Activated naive CD4-positive, alpha-beta T cell treated with anti-CD3 and anti-CD28 coated beads for 36 hours (primary cell): Measurements from ENCODE around the gene CACNA2D3. TPM values are rescaled to one million over a fixed set of nuclear protein-coding genes. Genes with fewer than 3 reads are reported as not detected.

Source experiments
- CTCF ChIA-PET: fragments of 350-600 bp; sonication (Branson Sonifier 250); formaldehyde crosslinking; loops from one replicate; lab custom pipeline; 2021; ENCODE audit warnings: antibody characterized with exemption; lab: Charles Lee
- DNase-seq: peaks from one replicate; pipeline ENCODE4 v3.0.0-alpha.2; 2020
- H3K27ac Mint-ChIP-seq: one replicate; pipeline ENCODE4 v1.8.0; 2021; ENCODE audit warnings: mild to moderate bottlenecking, mixed read lengths
- H3K27me3 Mint-ChIP-seq: one replicate; pipeline ENCODE4 v1.8.0; 2021; ENCODE audit warnings: low read depth, mixed read lengths
- H3K36me3 Mint-ChIP-seq: one replicate; pipeline ENCODE4 v1.8.0; 2021; ENCODE audit warnings: low read depth, mixed read lengths
- H3K4me1 Mint-ChIP-seq: one replicate; pipeline ENCODE4 v1.8.0; 2021; ENCODE audit warnings: low read depth, mixed read lengths
- H3K4me3 Mint-ChIP-seq: one replicate; pipeline ENCODE4 v1.8.0; 2021; ENCODE audit warnings: mild to moderate bottlenecking, moderate library complexity, mixed read lengths
- H3K9me3 Mint-ChIP-seq: one replicate; pipeline ENCODE4 v1.8.0; 2021; ENCODE audit warnings: mixed read lengths
- intact Hi-C: fragments of 100-400 bp; cut with micrococcal nuclease; formaldehyde crosslinking; loops from one replicate; pipeline ENCODE4 v1.15.1; 2023
- total RNA-seq, 2 experiments: library from RNA; stranded (reverse); gene quantifications; one replicate each; pipeline ENCODE4 v1.2.3, GENCODE V29; 2021

The CACNA2D3 gene
- total RNA-seq, 2 experiments from 2014 or later = not detected

- Mint-ChIP-seq H3K36me3 (no peaks in the 10 kb centered on the region), H3K4me3 (no peak overlapping the region), H3K9me3 (peaks cover 2% of the 10 kb centered on the region), H3K4me1 (no peaks in the 10 kb centered on the region), H3K27me3 (no peaks in the 10 kb centered on the region), H3K27ac (no peak overlapping the region)
- intact Hi-C loops = no loop called here
- CTCF ChIA-PET = no interaction called here
- no peak for DNase-seq
Observed at GRCh38 chr3:54243056-54243931, 120.9 kb downstream of the CACNA2D3 start.

- no peaks in the 10 kb centered on the region for H3K27me3 Mint-ChIP-seq
- no peaks in the 10 kb centered on the region for H3K4me1 Mint-ChIP-seq
- DNase-seq = no peak
- no peaks in the 10 kb centered on the region for H3K36me3 Mint-ChIP-seq
- intact Hi-C loops = no loop called here
- H3K27ac Mint-ChIP-seq = no peak overlapping the region
- no peak overlapping the region for H3K4me3 Mint-ChIP-seq
- H3K9me3 Mint-ChIP-seq = peaks cover 2% of the 10 kb centered on the region
- CTCF ChIA-PET = no interaction called here
Observed at GRCh38 chr3:54243960-54244682, 121.8 kb downstream of the CACNA2D3 start.

GRCh38 chr3:54251705-54252104, 129.4 kb downstream of the CACNA2D3 start:
- H3K4me1 Mint-ChIP-seq = no peaks in the 10 kb centered on the region
- CTCF ChIA-PET = no interaction called here
- no peaks in the 10 kb centered on the region for H3K36me3 Mint-ChIP-seq
- DNase-seq = no peak
- H3K27ac Mint-ChIP-seq = no peak overlapping the region
- peaks cover 1% of the 10 kb centered on the region for H3K9me3 Mint-ChIP-seq
- H3K27me3 Mint-ChIP-seq = no peaks in the 10 kb centered on the region
- intact Hi-C loops = no loop called here
- no peak overlapping the region for H3K4me3 Mint-ChIP-seq

GRCh38 chr3:54257125-54257720, 134.9 kb downstream of the CACNA2D3 start:
- CTCF ChIA-PET = no interaction called here
- Mint-ChIP-seq H3K27me3 (no peaks in the 10 kb centered on the region), H3K9me3 (no peaks in the 10 kb centered on the region), H3K4me3 (no peak overlapping the region), H3K27ac (no peak overlapping the region), H3K36me3 (no peaks in the 10 kb centered on the region), H3K4me1 (no peaks in the 10 kb centered on the region)
- DNase-seq = no peak
- intact Hi-C loops = no loop called here

GRCh38 chr3:54259636-54260035, 137.3 kb downstream of the CACNA2D3 start:
- CTCF ChIA-PET = no interaction called here
- Mint-ChIP-seq H3K36me3 (no peaks in the 10 kb centered on the region), H3K4me3 (no peak overlapping the region), H3K4me1 (no peaks in the 10 kb centered on the region), H3K27ac (no peak overlapping the region), H3K9me3 (no peaks in the 10 kb centered on the region), H3K27me3 (peaks cover 2% of the 10 kb centered on the region)
- intact Hi-C loops = no loop called here
- DNase-seq = no peak

- intact Hi-C loops = no loop called here
- CTCF ChIA-PET = no interaction called here
- no peak for DNase-seq
- Mint-ChIP-seq H3K4me1 (no peaks in the 10 kb centered on the region), H3K36me3 (no peaks in the 10 kb centered on the region), H3K9me3 (no peaks in the 10 kb centered on the region), H3K27ac (no peak overlapping the region), H3K4me3 (no peak overlapping the region), H3K27me3 (peaks cover 2% of the 10 kb centered on the region)
Observed at GRCh38 chr3:54261141-54261540, 138.8 kb downstream of the CACNA2D3 start.

GRCh38 chr3:54262541-54262940, 140.2 kb downstream of the CACNA2D3 start:
- CTCF ChIA-PET = no interaction called here
- H3K36me3 Mint-ChIP-seq = no peaks in the 10 kb centered on the region

GRCh38 chr3:54262946-54263345, 140.6 kb downstream of the CACNA2D3 start:
- H3K4me1 Mint-ChIP-seq = no peaks in the 10 kb centered on the region
- H3K9me3 Mint-ChIP-seq = no peaks in the 10 kb centered on the region
- CTCF ChIA-PET = no interaction called here
- no peaks in the 10 kb centered on the region for H3K36me3 Mint-ChIP-seq
- H3K27me3 Mint-ChIP-seq = peaks cover 2% of the 10 kb centered on the region
- no peak overlapping the region for H3K27ac Mint-ChIP-seq
- H3K4me3 Mint-ChIP-seq = no peak overlapping the region
- no peak for DNase-seq
- intact Hi-C loops = no loop called here

More at GRCh38 chr3:54262541-54262940, 140.2 kb downstream of the CACNA2D3 start:
- Mint-ChIP-seq H3K9me3 (no peaks in the 10 kb centered on the region), H3K27me3 (peaks cover 2% of the 10 kb centered on the region), H3K27ac (no peak overlapping the region), H3K4me1 (no peaks in the 10 kb centered on the region), H3K4me3 (no peak overlapping the region)
- DNase-seq = no peak
- intact Hi-C loops = no loop called here

GRCh38 chr3:54264050-54264449, 141.7 kb downstream of the CACNA2D3 start:
- no peak for DNase-seq
- no peak overlapping the region for H3K4me3 Mint-ChIP-seq
- intact Hi-C loops = no loop called here
- CTCF ChIA-PET = no interaction called here
- no peaks in the 10 kb centered on the region for H3K36me3 Mint-ChIP-seq
- H3K27ac Mint-ChIP-seq = no peak overlapping the region
- peaks cover 2% of the 10 kb centered on the region for H3K27me3 Mint-ChIP-seq
- no peaks in the 10 kb centered on the region for H3K4me1 Mint-ChIP-seq
- H3K9me3 Mint-ChIP-seq = no peaks in the 10 kb centered on the region

- no peaks in the 10 kb centered on the region for H3K36me3 Mint-ChIP-seq
- CTCF ChIA-PET = no interaction called here
- DNase-seq = no peak
Observed at GRCh38 chr3:54270816-54271526, 148.6 kb downstream of the CACNA2D3 start.

GRCh38 chr3:54273791-54274190, 151.4 kb downstream of the CACNA2D3 start:
- no peaks in the 10 kb centered on the region for H3K9me3 Mint-ChIP-seq
- peaks cover 3% of the 10 kb centered on the region for H3K27me3 Mint-ChIP-seq
- no peaks in the 10 kb centered on the region for H3K36me3 Mint-ChIP-seq
- intact Hi-C loops = no loop called here
- CTCF ChIA-PET = no interaction called here
- no peaks in the 10 kb centered on the region for H3K4me1 Mint-ChIP-seq
- no peak for DNase-seq
- H3K4me3 Mint-ChIP-seq = no peak overlapping the region
- no peak overlapping the region for H3K27ac Mint-ChIP-seq

More at GRCh38 chr3:54270816-54271526, 148.6 kb downstream of the CACNA2D3 start:
- Mint-ChIP-seq H3K27me3 (peaks cover 3% of the 10 kb centered on the region), H3K27ac (no peak overlapping the region), H3K4me1 (no peaks in the 10 kb centered on the region), H3K4me3 (no peak overlapping the region), H3K9me3 (no peaks in the 10 kb centered on the region)
- intact Hi-C loops = no loop called here

GRCh38 chr3:54274607-54275006, 152.3 kb downstream of the CACNA2D3 start:
- Mint-ChIP-seq H3K36me3 (no peaks in the 10 kb centered on the region), H3K9me3 (no peaks in the 10 kb centered on the region), H3K27me3 (no peaks in the 10 kb centered on the region), H3K4me3 (no peak overlapping the region), H3K4me1 (no peaks in the 10 kb centered on the region), H3K27ac (no peak overlapping the region)
- no peak for DNase-seq
- intact Hi-C loops = no loop called here
- CTCF ChIA-PET = interaction anchor here (0.7 kb wide), 1 partner anchor 100 kb away, joined by 4 read pairs; no protein-coding TSS in a partner anchor
